Measurements from ENCODE around the gene RPS17. TPM values are rescaled to one million over a fixed set of nuclear protein-coding genes. Genes with fewer than 3 reads are reported as not detected.

The RPS17 gene
- 2,080 and 2,652 TPM in 2 replicates for total RNA-seq

DNA sequence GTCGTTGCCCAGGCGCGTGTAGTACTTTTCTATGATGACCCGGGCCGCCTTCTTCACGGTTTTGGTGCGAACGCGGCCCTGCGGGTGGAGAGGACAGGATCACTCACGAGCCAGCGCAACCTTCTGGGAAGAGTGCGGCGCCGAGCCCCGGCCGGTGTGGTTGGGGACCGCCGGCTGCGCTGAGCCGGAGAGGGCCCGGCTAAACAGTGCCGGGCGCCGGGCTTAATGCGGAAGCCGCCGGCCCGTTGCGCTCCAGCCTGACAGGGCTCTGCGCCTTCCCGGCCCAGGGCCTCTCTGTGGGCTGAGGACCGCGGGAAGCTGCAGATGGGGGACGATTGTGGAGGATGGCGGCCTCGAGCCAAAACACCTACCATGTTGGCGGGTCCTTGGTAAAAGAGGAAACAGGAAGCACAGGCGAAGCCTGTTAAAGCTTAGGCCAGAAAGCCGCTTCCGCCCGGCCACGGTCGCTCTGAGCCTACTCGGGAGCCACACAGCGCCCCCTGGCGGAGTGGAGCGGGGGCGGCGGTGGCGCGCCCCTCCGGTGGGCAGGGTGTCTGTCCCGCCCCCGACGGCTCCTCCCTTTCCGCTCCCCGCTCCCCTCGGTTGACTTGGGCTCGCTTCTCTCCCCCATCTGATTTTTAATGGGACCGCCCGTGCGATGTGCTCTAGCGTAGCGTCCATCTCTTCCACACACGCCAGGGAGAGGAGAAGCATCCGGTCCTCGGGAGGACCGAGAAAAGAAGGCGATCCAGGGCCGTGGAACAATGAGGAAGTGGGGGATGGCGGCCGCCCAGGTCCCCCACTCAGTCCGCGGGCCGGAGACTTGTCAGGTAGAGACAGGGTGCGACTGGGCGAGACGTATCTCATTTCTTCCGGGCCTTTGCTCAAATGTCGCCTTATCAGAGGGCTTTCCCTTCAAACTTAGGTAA, at the start of gene RPS17:
RPS17 (minus strand) TSS at position 403 of the 929 bp plus-strand sequence; CDS start at position 374, 29 bp downstream.

Other genes starting within 250 kb of the RPS17 start
- 0.22 and 0.60 TPM in 2 replicates for gene GOLGA6L10, start 191.0 kb downstream of the RPS17 start, total RNA-seq
- gene GOLGA6L9, start 110.6 kb downstream of the RPS17 start, total RNA-seq = 0.43 and 1.4 TPM in 2 replicates
- gene CPEB1, start 106.9 kb upstream of the RPS17 start, total RNA-seq = under 0.01 and 0.17 TPM in 2 replicates
- gene AP3B2, start 169.4 kb upstream of the RPS17 start, total RNA-seq = not detected in 2 replicates